ENCODE data around the gene RASSF4.

The RASSF4 gene

DNA sequence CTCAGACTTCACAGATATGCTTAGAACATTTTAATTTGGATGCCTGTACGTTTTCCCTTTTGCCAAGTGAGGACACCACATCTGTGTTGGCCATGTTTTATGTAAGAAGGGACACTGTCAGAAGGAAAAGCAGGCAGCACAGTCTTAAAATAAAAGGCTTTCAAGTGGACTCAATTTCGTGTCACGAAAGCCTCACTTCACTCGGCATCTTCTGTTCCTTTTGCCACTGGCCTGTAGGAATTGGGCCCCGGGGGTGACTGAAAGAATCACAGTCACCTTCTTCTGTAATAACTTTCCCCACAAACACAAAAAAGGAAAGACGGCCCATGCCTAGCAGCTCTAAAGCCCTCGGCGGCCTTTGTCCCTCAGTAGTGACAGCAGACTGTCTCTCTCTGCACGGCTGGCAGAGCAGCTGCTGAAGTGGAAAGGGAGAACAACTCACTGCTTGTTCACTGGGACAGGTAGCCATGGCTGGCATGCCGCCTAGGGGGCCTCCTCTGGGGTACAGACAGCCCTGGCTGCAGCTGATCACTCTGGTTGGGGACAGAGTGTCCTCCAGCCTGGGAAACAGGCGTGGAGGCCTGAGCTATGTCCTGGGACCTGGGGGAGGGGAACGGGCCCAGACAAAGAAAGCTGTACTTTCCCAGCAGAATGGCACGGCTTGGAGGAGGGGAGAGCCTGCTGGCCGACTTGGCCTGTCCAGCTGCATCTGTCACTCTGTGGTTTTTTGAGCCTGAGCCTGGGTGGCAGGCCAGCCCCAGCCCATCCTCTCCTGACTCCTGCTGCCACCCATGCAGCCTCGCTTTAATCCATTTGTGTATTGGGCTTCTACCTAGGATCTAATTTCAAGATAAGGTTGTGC is 4.4 kb downstream of the RASSF4 start:
- no peak for DNase-seq (ENCODE audit: low read depth)

DNA sequence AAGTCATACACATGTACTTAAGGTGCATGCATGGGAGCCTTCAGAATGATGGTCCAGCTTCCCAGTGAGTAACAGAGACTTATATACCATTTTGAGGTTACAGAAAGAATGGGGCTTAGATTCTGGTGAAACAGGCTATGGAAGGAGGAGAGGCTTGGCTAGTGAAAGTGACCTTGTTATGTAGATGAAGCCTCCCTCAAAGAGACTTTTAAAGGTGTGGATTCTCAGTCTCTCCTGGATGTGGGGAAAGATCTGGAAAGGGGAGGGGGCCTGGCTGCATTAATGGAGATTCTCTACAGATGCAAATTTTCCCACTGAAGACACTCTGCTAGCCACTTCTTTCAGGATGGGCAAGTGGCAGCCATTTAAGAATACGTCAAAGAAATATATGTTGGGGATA is 5.5 kb downstream of the RASSF4 start:
- no peak for DNase-seq (ENCODE audit: low read depth)

DNA sequence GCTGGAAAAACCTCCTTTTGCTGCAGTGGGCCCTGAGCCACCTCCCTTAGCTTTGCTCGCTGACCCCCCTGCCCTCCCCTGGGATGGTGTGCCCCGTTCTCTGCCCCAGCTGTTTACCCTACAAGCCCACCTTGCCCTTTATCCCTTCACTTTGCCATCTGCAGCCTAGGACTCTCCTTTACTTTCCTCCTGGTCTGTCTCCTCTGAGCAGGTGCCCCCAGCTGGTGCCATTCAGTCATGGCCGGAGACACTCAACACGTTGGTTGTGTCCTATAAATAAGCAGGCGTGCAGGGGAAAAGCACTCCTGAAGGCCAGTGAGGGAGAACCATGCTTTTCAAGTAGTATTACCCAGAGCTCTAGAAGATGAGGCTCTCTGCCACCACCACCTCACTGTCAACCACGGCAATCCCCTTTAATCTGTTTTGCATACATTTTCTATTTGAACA is 6.1 kb downstream of the RASSF4 start:
- no peak for DNase-seq (ENCODE audit: low read depth)

DNA sequence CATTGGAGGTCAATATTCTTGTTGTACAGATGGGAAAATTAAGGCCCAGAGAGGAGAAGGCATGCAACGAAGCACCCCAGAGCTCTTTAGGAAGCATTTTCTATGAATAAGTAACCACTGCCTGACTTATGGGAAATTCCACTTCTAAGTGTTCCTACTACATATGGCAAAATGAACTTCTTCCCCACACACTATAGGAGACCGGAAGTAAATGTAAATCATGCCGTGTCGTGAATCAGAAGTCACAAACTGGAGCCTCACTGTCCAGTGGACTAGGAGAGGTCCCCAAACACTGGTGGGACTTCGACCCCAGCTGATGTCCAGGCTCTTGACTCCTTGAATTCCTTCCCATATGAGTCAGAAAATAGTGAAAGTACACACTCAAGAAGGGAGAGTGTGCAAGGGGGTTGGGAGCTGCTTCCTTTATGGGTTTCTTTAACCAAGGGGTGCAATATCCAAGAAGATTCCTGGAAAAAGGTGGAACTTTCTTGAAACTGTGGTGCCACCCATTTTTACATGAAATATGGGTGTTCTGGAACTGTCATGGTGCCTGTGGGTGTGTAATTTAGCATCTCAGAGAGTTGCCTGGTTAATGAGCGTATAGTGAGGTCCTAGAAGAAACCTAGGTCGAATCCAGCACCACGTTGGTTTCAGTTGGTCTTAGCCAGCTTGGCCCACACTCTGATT is 6.7 kb downstream of the RASSF4 start:
- no peak for DNase-seq (ENCODE audit: low read depth)

DNA sequence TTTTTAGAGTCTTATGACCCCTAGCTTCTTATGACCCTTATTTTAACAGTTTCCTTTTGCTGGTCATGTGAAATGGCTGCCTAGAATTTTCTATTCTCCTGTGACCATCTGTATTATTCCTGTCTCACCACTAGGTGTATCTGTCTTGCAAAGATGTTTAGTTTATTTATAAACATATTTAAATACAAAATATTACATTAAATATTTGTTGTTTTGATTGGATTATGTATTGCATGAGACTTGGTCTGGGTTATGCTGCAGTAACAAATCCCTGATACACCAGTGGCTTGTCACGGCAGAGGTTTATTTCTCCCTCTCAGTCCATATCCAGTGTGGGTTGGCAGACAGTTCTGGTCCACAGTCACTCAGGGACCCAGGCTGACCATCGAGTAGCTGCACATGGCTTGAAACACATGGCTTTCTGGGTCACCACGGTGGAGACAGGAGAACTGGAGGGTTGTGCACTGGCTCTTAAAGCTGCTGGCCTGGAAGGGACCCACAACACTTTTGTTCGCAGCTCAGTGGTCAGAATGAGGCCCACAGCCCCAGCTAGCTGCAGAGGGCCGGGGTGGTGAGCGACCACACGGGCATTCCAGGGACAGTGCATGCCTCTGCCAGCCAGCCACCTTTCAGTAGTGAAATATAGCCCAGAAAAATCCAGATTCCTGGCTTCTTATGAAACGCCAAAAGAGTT is 7.4 kb downstream of the RASSF4 start:
- DNase-seq (ENCODE audit: low read depth): no peak

GRCh38 chr10:44967616-44968015 is 8.0 kb downstream of the RASSF4 start:
- DNase-seq (ENCODE audit: low read depth): no peak

DNA sequence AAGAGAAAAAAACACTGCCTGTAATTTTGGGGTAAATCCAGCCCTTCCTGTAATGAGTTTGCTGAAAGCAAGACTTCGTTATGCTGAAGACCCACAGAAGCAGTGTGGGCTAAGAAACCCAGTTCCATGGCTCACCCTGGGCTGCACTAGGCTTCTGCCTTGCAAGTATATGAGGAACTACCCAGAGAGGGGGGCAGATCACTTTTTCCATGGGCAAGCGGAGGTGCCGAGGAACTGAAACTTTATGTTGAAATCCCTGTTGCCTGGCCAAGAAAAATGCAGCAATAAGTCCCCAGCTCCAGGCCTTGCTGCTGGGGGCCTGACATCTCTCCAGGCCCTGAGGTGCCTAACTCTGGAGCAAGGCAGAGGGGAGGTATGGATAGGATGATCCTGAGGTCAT is 8.5 kb downstream of the RASSF4 start:
- no peak for DNase-seq (ENCODE audit: low read depth)

- DNase-seq (ENCODE audit: low read depth): no peak
These were observed 9.1 kb downstream of the RASSF4 start for GRCh38 chr10:44968500-44969400.

DNA sequence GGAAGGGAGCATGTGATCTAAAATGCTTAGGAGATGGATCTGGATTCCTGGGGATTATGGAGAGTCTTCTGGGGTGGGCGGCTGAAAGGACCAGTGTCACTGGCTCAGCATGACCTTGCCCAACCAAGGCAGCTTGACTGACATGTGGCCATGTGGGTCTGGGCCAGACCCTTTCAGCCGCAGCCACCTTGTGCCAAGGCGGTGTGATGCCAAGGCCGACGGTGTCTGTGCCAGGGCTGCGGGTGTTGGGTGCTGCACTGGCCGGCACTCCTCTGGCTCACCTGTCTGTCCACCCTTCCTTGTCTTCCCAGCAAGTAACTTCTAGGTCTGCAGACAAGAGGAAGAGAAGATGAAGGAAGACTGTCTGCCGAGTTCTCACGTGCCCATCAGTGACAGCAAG is 10.3 kb downstream of the RASSF4 start:
- DNase-seq (ENCODE audit: low read depth): no peak

GRCh38 chr10:44970812-44971395 is 11.3 kb downstream of the RASSF4 start:
- no peak for DNase-seq (ENCODE audit: low read depth)

GRCh38 chr10:44971434-44971833 is 11.8 kb downstream of the RASSF4 start:
- no peak for DNase-seq (ENCODE audit: low read depth)

DNA sequence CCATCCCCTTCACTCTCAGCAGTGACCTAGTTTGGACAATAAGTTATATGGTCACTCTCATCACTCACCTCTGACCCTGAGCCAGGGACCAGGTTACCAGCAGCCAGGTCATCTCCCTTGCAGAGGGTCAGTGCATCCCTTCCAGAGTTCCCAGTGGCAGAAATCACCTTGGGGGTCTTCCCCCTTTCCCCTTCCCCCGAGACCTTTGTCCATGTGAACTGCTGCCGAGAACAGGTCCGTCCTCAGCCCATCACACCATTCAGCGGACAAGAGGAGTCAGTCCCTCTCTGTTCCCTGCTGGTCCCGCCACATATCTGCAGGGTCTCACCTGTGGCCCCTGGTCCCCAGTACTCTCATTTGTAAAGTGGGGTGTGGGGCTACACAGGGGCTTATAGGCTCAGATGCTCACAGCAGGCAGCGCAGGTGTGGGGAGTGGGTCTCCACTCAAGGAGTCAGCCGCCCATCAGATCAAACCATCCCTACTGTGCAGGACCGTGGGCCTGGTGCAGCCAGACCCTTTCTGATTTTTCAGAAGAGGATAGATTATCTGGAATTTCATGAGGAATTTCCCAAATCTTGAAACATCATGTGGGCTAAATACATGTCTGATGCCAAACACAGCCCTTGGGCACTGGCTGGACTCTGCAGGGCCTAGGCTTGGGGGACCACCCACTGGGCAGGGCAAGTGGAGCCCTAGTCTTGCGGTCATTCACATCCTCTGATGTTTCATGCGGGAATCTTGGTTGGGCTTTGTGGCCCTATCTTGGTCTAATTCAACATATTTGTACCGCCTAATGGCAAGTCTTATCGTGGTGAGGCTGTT is 12.5 kb downstream of the RASSF4 start:
- DNase-seq (ENCODE audit: low read depth): no peak

DNA sequence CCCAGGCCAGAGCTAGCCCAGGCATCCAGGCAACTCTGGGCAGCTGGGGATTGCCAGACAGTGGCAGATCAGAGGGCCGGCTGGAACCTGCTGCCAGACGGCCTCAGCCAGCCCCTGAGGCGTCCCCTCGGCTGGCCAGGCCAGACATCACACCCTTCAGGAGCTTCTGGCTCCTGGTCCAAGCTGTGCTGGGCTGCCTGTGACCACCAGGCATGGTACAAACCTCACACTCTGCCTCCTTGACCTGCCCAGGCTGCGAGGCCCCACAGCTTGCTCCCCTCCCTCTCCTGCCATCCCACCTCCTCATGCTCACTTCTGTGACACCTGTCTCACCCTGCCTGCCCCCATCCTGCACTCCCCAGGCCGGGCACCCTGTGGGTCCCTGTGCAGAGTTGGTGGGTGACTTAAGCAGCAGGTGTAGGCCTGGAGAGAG is 13.3 kb downstream of the RASSF4 start:
- no peak for DNase-seq (ENCODE audit: low read depth)

DNA sequence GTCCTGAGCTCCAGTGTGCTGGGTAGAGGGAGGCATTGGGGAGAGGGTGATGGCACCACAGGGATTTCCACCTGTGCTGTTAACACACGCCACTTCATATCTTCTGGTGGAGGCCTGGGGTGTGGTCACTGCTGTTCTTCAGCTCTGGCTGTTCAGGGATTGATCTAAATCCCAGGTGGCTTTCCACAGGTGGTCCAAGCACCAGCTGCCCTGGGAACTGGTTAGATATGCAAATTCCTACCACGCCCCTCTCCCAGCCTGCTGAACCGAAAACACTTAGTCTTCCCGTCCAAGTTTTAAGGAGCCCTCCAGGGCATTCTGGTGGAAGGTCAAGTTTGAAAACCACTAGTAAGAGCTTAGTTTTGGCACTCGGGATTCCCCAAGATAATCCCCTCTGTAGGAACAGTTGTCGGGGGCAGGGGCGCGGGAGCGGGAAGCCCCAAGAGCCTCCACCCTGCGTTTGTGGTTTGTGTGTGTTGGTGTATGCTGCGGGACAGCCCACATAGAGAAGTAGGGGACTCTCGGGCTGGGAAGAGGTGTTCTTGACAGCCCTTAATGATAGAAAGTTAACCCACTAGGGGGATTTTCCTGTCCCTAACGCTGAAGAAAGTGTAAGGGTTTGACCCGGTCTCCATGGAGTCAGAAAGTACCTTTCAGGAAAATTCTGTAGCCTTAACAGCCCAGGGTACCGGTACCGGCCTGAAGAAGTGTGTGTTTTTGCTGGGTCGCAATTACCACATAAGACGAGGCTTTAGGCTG is 13.9 kb downstream of the RASSF4 start:
- no peak for DNase-seq (ENCODE audit: low read depth)

DNA sequence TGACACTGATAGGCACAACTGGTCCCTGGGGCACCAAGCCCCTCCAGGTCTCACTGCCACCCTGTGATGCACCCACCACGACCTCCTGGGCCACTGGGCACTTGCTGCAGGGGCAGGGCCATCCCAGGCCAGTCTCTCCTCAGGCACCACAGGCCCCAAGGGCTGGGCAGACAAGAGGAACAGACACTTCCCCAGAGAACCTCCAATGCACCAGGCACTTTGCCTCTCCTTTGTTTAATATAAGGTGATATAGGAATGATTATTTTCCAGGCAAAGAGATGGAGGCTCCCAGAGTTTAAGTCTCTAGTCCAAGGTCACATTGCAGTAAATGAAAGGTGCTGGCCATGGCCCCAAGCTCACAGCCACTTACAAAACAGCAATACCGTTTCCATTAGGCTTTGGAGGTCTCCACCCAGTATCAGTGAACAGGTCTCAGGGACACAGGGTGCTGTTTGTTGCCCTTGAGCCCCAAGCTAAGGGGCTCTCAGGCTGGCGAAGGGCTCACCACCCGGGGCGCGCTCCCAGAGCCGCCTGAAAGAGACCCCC is 14.6 kb downstream of the RASSF4 start:
- no peak for DNase-seq (ENCODE audit: low read depth)

DNA sequence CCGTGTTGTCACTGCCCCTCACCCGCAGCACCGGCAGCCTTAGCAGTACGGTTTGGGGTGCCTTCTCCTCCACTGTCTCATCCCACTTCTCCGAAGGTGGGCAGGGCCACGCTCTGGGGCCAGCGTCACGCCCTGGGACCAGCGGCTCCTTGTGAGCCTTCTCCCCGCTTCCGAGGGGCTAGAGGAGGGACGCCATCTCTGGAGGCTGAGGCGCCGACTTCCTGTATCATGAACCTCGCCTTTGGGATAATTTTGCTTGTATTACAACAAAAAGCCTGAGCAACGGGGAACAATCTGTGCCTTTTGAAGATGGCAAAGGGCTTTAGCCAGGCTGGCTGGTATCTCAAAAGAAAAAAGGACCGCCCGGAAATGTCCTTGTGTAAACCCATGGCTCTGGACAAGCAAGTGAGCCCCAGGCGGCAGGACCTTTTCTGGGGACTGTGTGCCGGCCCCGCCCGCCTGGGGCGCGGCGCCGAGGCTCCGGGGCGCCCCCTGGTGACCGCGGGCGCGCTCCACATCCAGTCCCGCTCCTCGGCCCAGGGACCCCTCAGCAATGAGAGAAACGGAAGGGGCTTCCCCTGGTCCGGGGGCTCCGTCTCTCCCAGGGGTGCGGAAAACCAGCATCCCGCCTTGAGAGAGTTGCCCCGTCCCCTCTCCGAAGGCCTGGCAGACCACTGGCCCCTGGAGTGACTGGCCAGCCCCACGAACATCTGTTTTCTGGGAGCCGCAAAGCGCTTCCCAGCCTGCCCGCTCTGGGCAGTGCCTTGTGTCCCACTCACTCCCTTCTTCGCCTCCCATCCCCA is 15.2 kb downstream of the RASSF4 start:
- no peak for DNase-seq (ENCODE audit: low read depth)

DNA sequence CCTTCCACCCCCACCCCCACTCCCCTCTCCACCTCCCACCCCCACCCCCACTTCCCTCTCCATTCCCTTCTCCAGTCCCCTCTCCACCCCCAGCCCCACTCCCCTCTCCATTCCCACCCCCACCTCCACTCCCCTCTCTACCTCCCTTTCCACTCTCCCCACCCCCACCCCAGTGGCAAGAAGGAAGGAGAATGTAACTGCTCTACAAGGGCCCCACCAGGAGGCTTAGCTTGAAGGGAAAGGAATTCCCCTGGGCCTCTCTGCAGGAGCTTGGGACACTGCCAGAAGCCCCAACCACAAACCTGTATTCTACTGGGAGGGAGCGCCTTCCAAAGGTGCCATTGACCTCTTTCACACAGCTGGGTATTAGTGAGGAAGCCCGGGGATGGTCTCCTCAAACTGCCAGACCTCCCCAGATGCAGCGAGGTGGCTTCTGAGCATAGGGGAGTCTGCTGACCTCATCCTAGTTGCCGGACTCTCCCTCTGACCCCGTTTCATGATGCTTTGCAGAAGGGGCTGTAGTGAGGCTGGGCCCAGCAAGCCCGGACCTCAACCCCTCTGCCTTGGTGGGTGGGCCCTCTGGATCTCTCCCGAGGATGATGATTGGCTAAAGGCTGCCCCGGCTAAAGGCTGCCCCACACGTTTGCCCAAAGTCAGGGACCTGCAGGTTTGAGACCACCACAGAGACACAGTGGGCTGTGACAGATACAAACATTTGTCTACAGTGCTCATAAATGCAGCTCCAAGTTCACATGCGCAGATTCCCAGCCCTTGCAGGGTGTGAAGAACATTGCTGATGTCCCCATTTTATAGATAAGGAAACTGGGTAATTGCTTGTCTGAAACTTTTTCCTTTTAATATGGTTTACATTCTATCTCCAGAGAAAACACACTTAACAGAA is 16.1 kb downstream of the RASSF4 start:
- DNase-seq (ENCODE audit: low read depth): no peak
